ENCODE data around the gene SSTR3. TPM values are rescaled to one million over a fixed set of nuclear protein-coding genes. Genes with fewer than 3 reads are reported as not detected.

Gene SSTR3
- total and polyA plus RNA-seq, 2 of the 13 experiments (the other 11 are each of a cell fraction or from before 2014, with no cell fraction given), result 0.08 to 0.64 TPM

- TF ChIP-seq ZNF503 (CRISPR knock-in tag; IDR thresholded peaks at IDR 0.05) (0 out of 2 replicates have a peak, but pooled peaks have one; percentile 7), TEAD3 (CRISPR knock-in tag; optimal IDR thresholded peaks at IDR 0.05; ENCODE audit: borderline replicate concordance) (peak; percentile 21), EZH2 (conservative IDR thresholded peaks at IDR 0.05; ENCODE audit: low read depth, low read length) (no peak), ZSCAN21 (CRISPR knock-in tag; IDR thresholded peaks at IDR 0.05; ENCODE audit: borderline replicate concordance) (no peak), ZNF576 (CRISPR knock-in tag; IDR thresholded peaks at IDR 0.05) (0 out of 2 replicates have a peak, but pooled peaks have one; percentile 25), ZZZ3 (CRISPR knock-in tag; IDR thresholded peaks at IDR 0.05; ENCODE audit: borderline replicate concordance) (no peak), SMAD3 (CRISPR knock-in tag; IDR thresholded peaks at IDR 0.05) (0 out of 2 replicates have a peak, but pooled peaks have one; percentile 31), TGIF2 (CRISPR knock-in tag; IDR thresholded peaks at IDR 0.05) (no peak), EEA1 (CRISPR knock-in tag; IDR thresholded peaks at IDR 0.05; ENCODE audit: borderline replicate concordance) (no peak), POLR2A (IDR thresholded peaks at IDR 0.05; ENCODE audit: insufficient read depth in 1 of 2, low read depth in 2 of 2, low read length in 2 of 2) (peak in 1 of 2 experiments; percentile 30; a peak in 1 of 4 replicates), ARHGAP35 (CRISPR knock-in tag; IDR thresholded peaks at IDR 0.05; ENCODE audit: borderline replicate concordance) (no peak), KLF9 (CRISPR knock-in tag; IDR thresholded peaks at IDR 0.05; ENCODE audit: low read depth) (no peak), ZSCAN9 (CRISPR knock-in tag; IDR thresholded peaks at IDR 0.05; ENCODE audit: borderline replicate concordance) (0 out of 2 replicates have a peak, but pooled peaks have one; percentile 11), SNRNP70 (IDR thresholded peaks at IDR 0.05; ENCODE audit: low read depth, low read length) (no peak), HBP1 (CRISPR knock-in tag; IDR thresholded peaks at IDR 0.05; ENCODE audit: low read depth) (no peak; the same call in 1 of the 2 replicates), USF2 (IDR thresholded peaks at IDR 0.05; ENCODE audit: low read depth, low read length) (no peak), USF2 (CRISPR knock-in tag; IDR thresholded peaks at IDR 0.05; ENCODE audit: borderline replicate concordance) (no peak), TFAP4 (IDR thresholded peaks at IDR 0.05; ENCODE audit: borderline replicate concordance, low read depth) (no peak), ZFP36L2 (CRISPR knock-in tag; IDR thresholded peaks at IDR 0.05) (no peak), ZNF232 (CRISPR knock-in tag; IDR thresholded peaks at IDR 0.05; ENCODE audit: borderline replicate concordance) (0 out of 2 replicates have a peak, but pooled peaks have one; percentile 9), TRIM22 (IDR thresholded peaks at IDR 0.05) (no peak)
These were observed 13.8 kb downstream of the SSTR3 start (continued) for GRCh38 chr22:37198258-37199102.
